ENCODE measurements around the gene LILRA6.
"Not testable (repeated sequence)": the region's sequence is repeated elsewhere in the genome, so short reads cannot be mapped to it uniquely, and the experiment has no call there.

- not testable (repeated sequence) for TF ChIP-seq CTCF (IDR thresholded peaks at IDR 0.05 in 2 of 3, conservative IDR thresholded peaks at IDR 0.05 in 1 of 3; ENCODE audit: borderline replicate concordance in 1 of 3, insufficient read depth in 1 of 3, low read depth in 2 of 3, low read length in 2 of 3); POLR2A (IDR thresholded peaks at IDR 0.05; ENCODE audit: borderline replicate concordance, extremely low read depth, insufficient read depth, insufficient read length); EGR1 (IDR thresholded peaks at IDR 0.05; ENCODE audit: low read depth)
Observed at GRCh38 chr19:54272181-54272580, 29.6 kb upstream of the LILRA6 start.

Data from HCT116 (cell line).